ENCODE results near the gene HTR3C. TPM values are rescaled to one million over a fixed set of nuclear protein-coding genes. Genes with fewer than 3 reads are reported as not detected.

The HTR3C gene
- total RNA-seq, 1 experiment from 2014 or later = not detected

DNA sequence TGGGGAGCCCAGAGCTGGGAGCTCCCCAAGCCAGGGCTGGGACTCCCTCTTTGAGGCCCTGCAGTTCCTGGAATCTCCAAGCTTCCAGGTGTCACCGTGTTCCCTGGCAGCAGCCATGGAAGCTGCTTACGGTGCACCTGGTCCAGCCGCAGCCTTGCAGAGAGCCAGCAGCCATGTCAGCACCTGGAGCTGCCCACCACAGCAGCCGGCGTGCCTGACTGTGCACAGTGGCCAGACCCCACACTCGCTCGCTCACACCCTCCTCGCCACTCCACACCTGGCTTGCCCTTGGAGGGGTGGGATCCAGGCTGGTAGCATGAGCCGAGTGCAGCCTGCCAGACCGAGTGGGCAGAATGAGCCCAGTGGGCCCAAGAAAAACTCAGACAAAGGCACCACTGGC, 29.2 kb downstream of the HTR3C start:
- Histone ChIP-seq H3K27me3 (ENCODE audit: insufficient read depth, low read length) (no peaks in the 10 kb centered on the region), H2AFZ (ENCODE audit: low read length) (no peak overlapping the region), H3K23me2 (ENCODE audit: insufficient read length, low read depth, low read length, poor library complexity, severe bottlenecking) (no peaks in the 10 kb centered on the region), H3K18ac (ENCODE audit: insufficient read length, low read depth, low read length) (no peak overlapping the region), H3T11ph (ENCODE audit: low read length) (no peak overlapping the region), H3K79me1 (ENCODE audit: insufficient read depth, low read depth, low read length, poor library complexity, severe bottlenecking) (no peaks in the 10 kb centered on the region), H3K79me2 (ENCODE audit: insufficient read depth, low read length) (no peaks in the 10 kb centered on the region), H4K8ac (replicated peaks; ENCODE audit: insufficient read length, low read depth, low read length) (no peak overlapping the region), H2AK5ac (ENCODE audit: insufficient read length, low read length) (no peak overlapping the region), H3K4me2 (ENCODE audit: insufficient read depth, insufficient read length, low read length) (no peak overlapping the region), H2BK15ac (ENCODE audit: low read depth, low read length) (no peak overlapping the region), H3K4ac (ENCODE audit: low read depth, low read length) (no peak overlapping the region), H2BK120ac (ENCODE audit: low read depth, low read length, poor library complexity, severe bottlenecking) (no peak overlapping the region), H3K9ac (ENCODE audit: extremely low read depth, insufficient read length, low read length) (no peak overlapping the region), H4K20me1 (ENCODE audit: control insufficient read depth, insufficient read depth, insufficient read length) (no peaks in the 10 kb centered on the region), H3K23ac (ENCODE audit: insufficient read length, low read depth, low read length) (no peak overlapping the region), H3K14ac (ENCODE audit: insufficient read depth, low read length) (no peak overlapping the region), H3K9me3 (ENCODE audit: control insufficient read depth, low read depth, low read length) (no peaks in the 10 kb centered on the region), H3K4me1 (ENCODE audit: insufficient read depth, low read length) (peaks cover 4% of the 10 kb centered on the region; the same call in 1 of the 2 replicates), H4K5ac (ENCODE audit: insufficient read length, low read depth, low read length) (no peak overlapping the region), H2BK12ac (ENCODE audit: insufficient read length, low read depth, low read length) (no peak overlapping the region), H4K91ac (ENCODE audit: insufficient read length, low read depth, low read length) (no peak overlapping the region), H3K27ac (ENCODE audit: insufficient read length, low read depth, low read length) (no peak overlapping the region), H3K56ac (ENCODE audit: insufficient read length, low read depth, low read length) (no peak overlapping the region), H2BK20ac (ENCODE audit: low read depth, low read length, poor library complexity, severe bottlenecking) (no peak overlapping the region), H2BK5ac (ENCODE audit: insufficient read length, low read length) (no peak overlapping the region)
- TF ChIP-seq, protein P1, sequence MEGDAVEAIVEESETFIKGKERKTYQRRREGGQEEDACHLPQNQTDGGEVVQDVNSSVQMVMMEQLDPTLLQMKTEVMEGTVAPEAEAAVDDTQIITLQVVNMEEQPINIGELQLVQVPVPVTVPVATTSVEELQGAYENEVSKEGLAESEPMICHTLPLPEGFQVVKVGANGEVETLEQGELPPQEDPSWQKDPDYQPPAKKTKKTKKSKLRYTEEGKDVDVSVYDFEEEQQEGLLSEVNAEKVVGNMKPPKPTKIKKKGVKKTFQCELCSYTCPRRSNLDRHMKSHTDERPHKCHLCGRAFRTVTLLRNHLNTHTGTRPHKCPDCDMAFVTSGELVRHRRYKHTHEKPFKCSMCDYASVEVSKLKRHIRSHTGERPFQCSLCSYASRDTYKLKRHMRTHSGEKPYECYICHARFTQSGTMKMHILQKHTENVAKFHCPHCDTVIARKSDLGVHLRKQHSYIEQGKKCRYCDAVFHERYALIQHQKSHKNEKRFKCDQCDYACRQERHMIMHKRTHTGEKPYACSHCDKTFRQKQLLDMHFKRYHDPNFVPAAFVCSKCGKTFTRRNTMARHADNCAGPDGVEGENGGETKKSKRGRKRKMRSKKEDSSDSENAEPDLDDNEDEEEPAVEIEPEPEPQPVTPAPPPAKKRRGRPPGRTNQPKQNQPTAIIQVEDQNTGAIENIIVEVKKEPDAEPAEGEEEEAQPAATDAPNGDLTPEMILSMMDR (conservative IDR thresholded peaks at IDR 0.05) = no peak
- no peak for DNase-seq
- no CpG with 5 or more reads among the region's 10 CpGs for WGBS (ENCODE audit: extremely low coverage, insufficient read length, low lambda C conversion rate)
- Mint-ChIP-seq H3K4me3 (no peak overlapping the region), H3K27me3 (ENCODE audit: low read depth) (no peaks in the 10 kb centered on the region), H3K4me1 (peaks cover 11 to 14% of the 10 kb centered on the region in 2 experiments), H3K9me3 (no peaks in the 10 kb centered on the region), H3K27ac (no peak overlapping the region), H3K36me3 (ENCODE audit: insufficient read depth in 1 of 3, low read depth in 3 of 3) (no peaks in the 10 kb centered on the region)
